SH-SY5Y (cell line): Measurements from ENCODE around the gene RPS21.

Experiments
- GATA2 ChIP-seq: IDR thresholded peaks from 2 replicates; pipeline ENCODE4 v1.6.1; 2011; ENCODE audit warnings: mild to moderate bottlenecking, low read depth, low read length
- GATA3 ChIP-seq: IDR thresholded peaks from 2 replicates; pipeline ENCODE4 v1.6.1; 2011; ENCODE audit warnings: low read depth, mild to moderate bottlenecking, low read length, moderate library complexity

- TF ChIP-seq GATA3: no peak
- TF ChIP-seq GATA2: no peak
These were observed 41.1 kb upstream of the RPS21 start for GRCh38 chr20:62345681-62346370.
